Heart left ventricle (tissue), 16 donors: ENCODE data around the gene SMAD5. TPM values are rescaled to one million over a fixed set of nuclear protein-coding genes. Genes with fewer than 3 reads are reported as not detected.

Source experiments
- ATAC-seq, 4 donors: fragments of 200-7000 bp; cut with Tn5 transposase; one replicate each; pipeline ENCODE4 v1.9.1; 2020 to 2022; ENCODE audit warnings: moderate library complexity in 4 of 4, mild to moderate bottlenecking in 3 of 4, moderate number of reproducible peaks in 1 of 4
- DNase-seq, 5 donors: peaks; one replicate each; pipeline ENCODE4 v3.0.0-alpha.2; 2020
- H3K27ac ChIP-seq, 12 donors: fragments of 200-600 bp; sonication (generic) in 4 of 12; one replicate each; pipeline versions ENCODE4 v1.5.0 to v1.8.0; 2016 to 2022; ENCODE audit warnings: mild to moderate bottlenecking in 2 of 12
- H3K27me3 ChIP-seq, 9 donors: fragments of 200-600 bp; sonication (generic) in 2 of 9; one replicate each; pipeline versions ENCODE4 v1.5.1 to v1.8.0; 2016 to 2022; ENCODE audit warnings: mild to moderate bottlenecking in 3 of 9
- H3K36me3 ChIP-seq, 9 donors: fragments of 200-600 bp; sonication (generic) in 2 of 9; one replicate each; pipeline versions ENCODE4 v1.5.0 to v1.8.0; 2018 to 2022; ENCODE audit warnings: mild to moderate bottlenecking in 2 of 9
- H3K4me1 ChIP-seq, 12 donors: fragments of 200-600 bp; sonication (generic) in 4 of 12; one replicate each; pipeline versions ENCODE4 v1.5.0 to v1.8.0; 2016 to 2022; ENCODE audit warnings: mild to moderate bottlenecking in 3 of 12
- H3K4me3 ChIP-seq, 12 donors: fragments of 200-600 bp; sonication (generic) in 4 of 12; one replicate each; pipeline versions ENCODE4 v1.5.0 to v1.8.0; 2017 to 2022; ENCODE audit warnings: mild to moderate bottlenecking in 9 of 12, moderate library complexity in 4 of 12
- H3K9me3 ChIP-seq, 12 donors: fragments of 200-600 bp; sonication (generic) in 4 of 12; one replicate each; pipeline versions ENCODE4 v1.5.0 to v1.8.0; 2016 to 2022; ENCODE audit warnings: mild to moderate bottlenecking in 1 of 12
- POLR2A ChIP-seq, 2 donors: fragments of 450-650 bp; IDR thresholded peaks; one replicate each; pipeline ENCODE4 v1.6.1; 2017; ENCODE audit warnings: antibody characterized with exemption in 2 of 2, mild to moderate bottlenecking in 2 of 2, moderate library complexity in 2 of 2
- WGBS, 4 donors: extraction: QIAGEN DNeasy Blood & Tissue Kit in 2 of 4; methylation state at CpG; one replicate each; pipeline versions ENCODE4 v1.1.5 to v1.1.7; 2013 to 2018; 5-methylcytosine and 5-hydroxymethylcytosine counted together
- intact Hi-C, 10 donors: fragments of 100-400 bp; cut with DNase I; formaldehyde crosslinking; loops; one replicate each; pipeline versions ENCODE4 v1.11.1 to v1.14.2; 2022
- polyA plus RNA-seq, 2 donors: library from polyadenylated mRNA; stranded (reverse); fragments of 200-250 nt; gene quantifications; one replicate each; pipeline ENCODE4 v1.2.3, GENCODE V29; 2013
- total RNA-seq, 9 donors: library from RNA; depleted of rRNA in 2 of 9; stranded (reverse); fragments of >200 nt in 2 of 9; fragmentation: NEBNext Ultra II Directional in 3 of 9; extraction: Animal tissue kit (Norgen Biotek cat#: 25700) in 3 of 9; gene quantifications; one replicate each; pipeline versions ENCODE4 v1.1.0 to v1.2.4, GENCODE V29; 2016 to 2023
- TF ChIP-seq, protein P1 (sequence below), 12 donors: fragments of 200-600 bp; sonication (generic) in 4 of 12; IDR thresholded peaks; one replicate each; pipeline versions ENCODE4 v1.5.0 to v1.8.0; 2018 to 2022; ENCODE audit warnings: antibody characterized with exemption in 12 of 12, mild to moderate bottlenecking in 5 of 12
- donor health status: ischemic (EF 13 %, LVEDD 7.1; RV severe dilation, severe dysfunction).
- donor health status: healthy with polysubstance abuse.
- donor health status: DM: no; HTN: yes; CAD: no.
- donor health status: DM: no; HTN: no; CAD: no.
- donor health status: ischemic (EF 25% LVEDD 6.9; RV normal size, moderate dysfunction).
- donor health status: ischemic (EF 25% LVEDD 5.7; RV mildly dilated, moderate dysfunction).
- donor health status: healthy.
- donor health status: DM: yes; HTN: yes; CAD: no.
- donor health status: ischemic (EF 35%, LVEDD 5.7; RV mildly dilated, moderate dysfunction).
- donor health status: nonischemic (EF 11% LVEDD 7.7; RV severe dilation, severe dysfunction).
- donor health status: DM: yes; HTN: yes; CAD: no.
- donor health status: PGD.
- donor health status: ischemic (EF 29% LVEDD 5.4; RV normal size, mild dysfunction).
- donor health status: nonischemic (EF 23%, LVEDD 6.1; RV moderate dilation, normal function).

The SMAD5 gene
- total and polyA plus RNA-seq, 11 donors, result 6.9 to 53.3 (median 35.7) TPM

DNA sequence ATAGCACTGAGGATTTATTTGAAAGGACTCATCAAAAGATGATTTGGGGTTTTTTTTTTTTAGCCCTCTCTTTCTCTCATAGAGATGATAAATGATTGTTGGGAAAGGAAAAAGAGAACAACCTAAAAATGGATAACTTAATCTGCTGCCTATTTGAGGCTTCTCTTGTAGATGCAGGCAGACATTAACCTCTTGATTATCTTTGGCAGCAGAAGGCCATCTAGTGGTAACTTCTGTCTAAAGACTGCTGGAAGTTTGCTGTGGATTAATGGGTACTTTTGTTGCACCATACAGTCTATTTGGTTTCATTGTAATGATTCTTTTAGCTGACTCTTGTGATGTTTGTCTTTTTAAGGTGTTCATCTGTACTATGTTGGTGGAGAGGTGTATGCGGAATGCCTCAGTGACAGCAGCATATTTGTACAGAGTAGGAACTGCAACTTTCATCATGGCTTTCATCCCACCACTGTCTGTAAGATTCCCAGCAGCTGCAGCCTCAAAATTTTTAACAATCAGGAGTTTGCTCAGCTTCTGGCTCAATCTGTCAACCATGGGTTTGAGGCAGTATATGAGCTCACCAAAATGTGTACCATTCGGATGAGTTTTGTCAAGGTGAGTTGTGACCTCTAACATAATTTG, 41.5 kb downstream of the SMAD5 start:
- no peak overlapping the region for H3K4me3 ChIP-seq
- no peak overlapping the region for H3K27ac ChIP-seq
- no peaks in the 10 kb centered on the region for H3K9me3 ChIP-seq
- H3K36me3 ChIP-seq, result peaks cover 0 to 92% (median 62%) of the 10 kb centered on the region in 9 donors
- ATAC-seq, result peak in 2 of 4 donors; percentile 73 to 75
- intact Hi-C loops, result loop anchor here (1.0 to 10.0 kb wide), 12 partner anchors 37 to 229 kb away; no protein-coding TSS in a partner anchor
- no peaks in the 10 kb centered on the region for H3K27me3 ChIP-seq
- WGBS, 4 donors, result 91 to 97% (median 97%) methylated on average over 2 of the region's 2 CpGs
- H3K4me1 ChIP-seq, result peaks cover 0 to 3% (median 0%) of the 10 kb centered on the region in 12 donors
- DNase-seq, result no peak
- TF ChIP-seq, protein P1, sequence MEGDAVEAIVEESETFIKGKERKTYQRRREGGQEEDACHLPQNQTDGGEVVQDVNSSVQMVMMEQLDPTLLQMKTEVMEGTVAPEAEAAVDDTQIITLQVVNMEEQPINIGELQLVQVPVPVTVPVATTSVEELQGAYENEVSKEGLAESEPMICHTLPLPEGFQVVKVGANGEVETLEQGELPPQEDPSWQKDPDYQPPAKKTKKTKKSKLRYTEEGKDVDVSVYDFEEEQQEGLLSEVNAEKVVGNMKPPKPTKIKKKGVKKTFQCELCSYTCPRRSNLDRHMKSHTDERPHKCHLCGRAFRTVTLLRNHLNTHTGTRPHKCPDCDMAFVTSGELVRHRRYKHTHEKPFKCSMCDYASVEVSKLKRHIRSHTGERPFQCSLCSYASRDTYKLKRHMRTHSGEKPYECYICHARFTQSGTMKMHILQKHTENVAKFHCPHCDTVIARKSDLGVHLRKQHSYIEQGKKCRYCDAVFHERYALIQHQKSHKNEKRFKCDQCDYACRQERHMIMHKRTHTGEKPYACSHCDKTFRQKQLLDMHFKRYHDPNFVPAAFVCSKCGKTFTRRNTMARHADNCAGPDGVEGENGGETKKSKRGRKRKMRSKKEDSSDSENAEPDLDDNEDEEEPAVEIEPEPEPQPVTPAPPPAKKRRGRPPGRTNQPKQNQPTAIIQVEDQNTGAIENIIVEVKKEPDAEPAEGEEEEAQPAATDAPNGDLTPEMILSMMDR (IDR thresholded peaks at IDR 0.05), result peak; percentile 43 to 76 (median 64)
- TF ChIP-seq POLR2A (IDR thresholded peaks at IDR 0.05), result no peak

DNA sequence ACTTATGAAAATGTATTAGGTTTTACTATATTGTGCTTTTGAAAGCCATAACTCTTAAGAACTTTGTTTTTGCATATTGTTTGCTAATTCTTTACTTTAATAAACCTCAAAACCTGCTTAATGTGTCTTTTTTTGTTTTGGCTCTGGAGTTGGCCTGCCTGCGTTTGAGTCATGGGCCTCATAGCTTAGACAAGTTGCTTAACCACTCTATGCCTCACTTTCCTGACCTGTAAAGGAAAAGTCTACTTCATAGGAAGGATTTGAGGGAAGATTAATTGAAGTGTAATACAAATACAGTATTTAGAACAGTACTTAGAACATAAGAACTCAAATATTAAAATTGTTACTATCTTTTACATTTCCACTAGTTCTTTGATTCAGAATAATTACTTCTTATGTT, 50.0 kb downstream of the SMAD5 start:
- ATAC-seq (no peak), DNase-seq (no peak)
- no peak for TF ChIP-seq POLR2A (IDR thresholded peaks at IDR 0.05)
- TF ChIP-seq, protein P1 (IDR thresholded peaks at IDR 0.05), result no peak
- Histone ChIP-seq H3K27me3 (no peaks in the 10 kb centered on the region), H3K36me3 (peaks cover 0 to 66% (median 55%) of the 10 kb centered on the region in 9 donors), H3K4me3 (no peak overlapping the region), H3K9me3 (no peaks in the 10 kb centered on the region), H3K27ac (no peak overlapping the region), H3K4me1 (no peaks in the 10 kb centered on the region)
- WGBS, 4 donors, result 88 to 92% (median 90%) methylated on average over 1 of the region's 1 CpG
- intact Hi-C loops, result no loop called here

DNA sequence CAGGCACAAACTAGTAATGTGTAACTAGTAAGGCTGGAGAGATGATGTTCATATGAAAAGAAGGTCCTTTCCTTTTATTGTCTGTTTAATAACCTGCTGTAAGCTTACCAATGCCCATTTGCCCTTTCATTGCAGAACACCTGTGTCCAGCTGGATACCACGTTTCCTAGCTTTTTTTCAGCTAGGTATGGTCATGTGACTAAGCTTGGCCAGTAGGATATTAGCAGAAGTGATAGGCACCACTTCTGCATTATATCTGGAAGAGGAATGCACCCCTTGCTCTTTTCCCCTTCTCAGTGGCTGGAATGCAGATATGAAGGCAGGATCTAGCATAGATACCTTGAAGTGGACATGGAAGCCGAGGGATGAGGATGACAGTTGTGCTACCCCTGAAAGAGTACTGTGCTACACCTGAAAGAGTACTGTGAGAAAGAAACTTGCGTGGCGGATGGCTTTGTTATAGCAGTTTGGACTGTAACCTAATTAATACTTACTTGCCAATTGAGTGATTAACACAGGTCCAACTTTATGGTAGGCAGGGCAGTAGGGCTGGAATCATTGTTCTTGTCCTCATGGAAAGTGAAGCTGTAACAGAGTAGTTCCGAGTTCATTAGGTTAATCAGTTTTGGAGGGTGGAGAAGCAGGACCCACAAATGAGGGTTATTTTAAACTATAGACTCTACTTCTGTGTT, 53.5 kb downstream of the SMAD5 start:
- no peaks in the 10 kb centered on the region for H3K9me3 ChIP-seq
- H3K27ac ChIP-seq, result no peak overlapping the region
- peaks cover 0 to 3% (median 0%) of the 10 kb centered on the region in 12 donors for H3K4me1 ChIP-seq
- intact Hi-C loops, result no loop called here
- WGBS, 4 donors, result 95 to 97% (median 96%) methylated on average over 5 of the region's 5 CpGs
- no peak for TF ChIP-seq POLR2A (IDR thresholded peaks at IDR 0.05)
- TF ChIP-seq, protein P1 (IDR thresholded peaks at IDR 0.05), result no peak
- H3K36me3 ChIP-seq, result peaks cover 0 to 49% (median 36%) of the 10 kb centered on the region in 9 donors
- no peak for DNase-seq
- H3K4me3 ChIP-seq, result no peak overlapping the region
- ATAC-seq, result no peak
- peaks cover 0 to 10% (median 3%) of the 10 kb centered on the region in 9 donors for H3K27me3 ChIP-seq

DNA sequence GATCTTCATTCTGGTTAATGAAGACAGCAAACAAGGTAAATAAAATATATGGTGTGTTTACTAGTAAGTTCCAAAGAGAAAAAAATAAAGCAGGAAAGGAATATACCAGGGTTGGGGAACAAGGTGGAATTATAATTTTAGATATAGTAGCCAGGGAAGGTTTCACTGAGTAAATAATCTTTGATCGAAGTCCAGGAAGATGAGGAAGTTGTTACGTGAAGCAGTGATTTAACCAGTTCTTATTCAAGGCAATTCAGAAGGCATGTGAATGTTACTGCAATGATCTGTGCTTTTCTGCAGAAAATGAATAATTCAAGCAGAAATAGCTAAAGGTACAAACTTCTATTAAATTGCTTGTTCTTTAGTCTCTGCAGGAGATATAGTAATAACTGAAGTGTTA, 54.2 kb downstream of the SMAD5 start:
- TF ChIP-seq, protein P1 (IDR thresholded peaks at IDR 0.05), result no peak
- no peak for TF ChIP-seq POLR2A (IDR thresholded peaks at IDR 0.05)
- H3K27ac ChIP-seq, result no peak overlapping the region
- intact Hi-C loops, result no loop called here
- no peaks in the 10 kb centered on the region for H3K9me3 ChIP-seq
- peaks cover 0 to 9% (median 5%) of the 10 kb centered on the region in 12 donors for H3K4me1 ChIP-seq
- no peak for ATAC-seq
- no peak overlapping the region for H3K4me3 ChIP-seq
- 60 to 87% (median 80%) methylated on average over 2 of the region's 2 CpGs for WGBS, 4 donors
- H3K36me3 ChIP-seq, result peaks cover 0 to 45% (median 29%) of the 10 kb centered on the region in 9 donors
- DNase-seq, result no peak
- H3K27me3 ChIP-seq, result peaks cover 5 to 15% (median 9%) of the 10 kb centered on the region in 9 donors
